NCI-H2081 (cell line): ENCODE results near the gene TEF.
"Not testable (repeated sequence)": the region's sequence is repeated elsewhere in the genome, so short reads cannot be mapped to it uniquely, and the experiment has no call there.

Experiments used
- DNase-seq, 2 experiments: peaks; one replicate each; lab custom pipeline; 2025; lab: John Stamatoyannopoulos, UW

TEF gene

DNA sequence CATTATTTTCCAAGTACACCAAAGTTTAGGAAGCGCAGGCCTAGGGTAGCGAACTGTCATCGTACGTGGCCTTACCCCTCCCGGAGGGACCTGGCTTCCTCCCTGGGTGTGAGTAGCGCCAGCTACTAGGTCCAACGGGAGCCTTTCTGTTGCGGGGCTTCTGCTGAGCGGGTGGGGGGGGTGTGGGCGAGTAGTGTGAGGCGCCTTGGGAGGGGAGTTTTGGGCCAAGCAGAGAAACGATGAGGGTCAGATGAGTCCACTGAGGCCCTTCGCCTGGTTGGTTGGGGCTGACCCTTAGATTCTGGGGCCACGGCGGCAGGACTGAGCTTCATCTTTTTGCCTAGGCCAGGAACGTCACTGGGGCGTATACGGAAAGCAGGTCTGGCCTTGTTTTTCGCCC lies 868 bp downstream of the TEF start:
- no peak for DNase-seq

DNA sequence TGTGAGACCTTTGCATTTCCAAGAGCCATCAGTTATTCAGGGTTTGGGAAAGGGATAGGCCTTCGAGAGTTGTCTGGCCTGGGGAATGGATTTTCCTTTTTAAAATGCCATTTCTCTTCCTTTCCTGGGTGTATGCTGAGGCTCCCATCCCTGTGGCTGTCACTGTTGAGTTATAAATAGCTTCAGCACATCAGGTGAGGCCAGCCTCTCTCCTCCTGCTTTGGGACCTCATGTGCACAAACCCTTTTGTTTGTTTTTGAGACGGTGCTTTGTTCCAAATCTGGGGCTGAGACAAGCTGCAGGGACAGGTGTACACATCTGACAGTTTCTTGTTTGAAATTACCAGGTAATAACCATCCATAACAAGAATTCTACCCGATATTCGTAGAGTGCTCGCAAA lies 1.3 kb downstream of the TEF start:
- DNase-seq = peak in 1 of 2 experiments; percentile 6

DNA sequence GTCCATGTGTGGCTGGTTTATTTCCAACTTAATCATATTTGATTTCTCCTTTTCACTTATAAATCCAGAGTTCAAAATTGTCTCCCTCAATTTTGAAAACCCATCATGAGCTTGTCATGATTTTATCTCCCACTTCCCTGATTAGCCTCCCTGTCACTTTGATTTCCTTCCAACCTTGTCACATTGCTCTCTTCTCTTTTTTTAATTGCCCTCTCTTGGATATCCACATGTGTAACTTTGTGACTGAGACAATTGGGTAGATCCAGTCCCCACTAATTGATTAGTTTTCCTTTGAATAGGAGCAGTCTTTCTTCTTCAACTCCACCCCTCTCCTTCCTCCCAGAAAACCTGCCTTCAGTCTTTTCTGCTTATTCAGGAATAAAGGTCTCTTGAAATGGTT lies 2.4 kb downstream of the TEF start:
- DNase-seq = no peak

- DNase-seq = no peak
Measured at GRCh38 chr22:41387341-41387740, 5.6 kb downstream of the TEF start.

DNA sequence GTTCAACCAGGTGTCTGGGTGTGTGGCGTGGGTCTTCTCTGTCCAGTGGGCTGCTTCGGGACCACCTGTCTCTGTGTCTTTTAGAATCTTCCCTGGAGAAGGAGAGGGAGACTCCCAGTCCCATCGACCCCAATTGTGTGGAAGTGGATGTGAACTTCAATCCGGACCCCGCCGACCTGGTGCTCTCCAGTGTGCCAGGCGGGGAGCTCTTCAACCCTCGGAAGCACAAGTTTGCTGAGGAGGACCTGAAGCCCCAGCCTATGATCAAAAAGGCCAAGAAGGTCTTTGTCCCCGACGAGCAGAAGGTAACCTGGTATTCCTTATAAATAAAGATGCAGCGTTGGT lies 12.2 kb downstream of the TEF start:
- no peak for DNase-seq

- no peak for DNase-seq
Measured at GRCh38 chr22:41395531-41396240, 13.9 kb downstream of the TEF start.

GRCh38 chr22:41397143-41397811 lies 15.5 kb downstream of the TEF start:
- no peak for DNase-seq

GRCh38 chr22:41398921-41399320 lies 17.2 kb downstream of the TEF start:
- no peak for DNase-seq

- peak; percentile 29 to 70 for DNase-seq
Measured at GRCh38 chr22:41401781-41402648, 20.3 kb downstream of the TEF start.

DNA sequence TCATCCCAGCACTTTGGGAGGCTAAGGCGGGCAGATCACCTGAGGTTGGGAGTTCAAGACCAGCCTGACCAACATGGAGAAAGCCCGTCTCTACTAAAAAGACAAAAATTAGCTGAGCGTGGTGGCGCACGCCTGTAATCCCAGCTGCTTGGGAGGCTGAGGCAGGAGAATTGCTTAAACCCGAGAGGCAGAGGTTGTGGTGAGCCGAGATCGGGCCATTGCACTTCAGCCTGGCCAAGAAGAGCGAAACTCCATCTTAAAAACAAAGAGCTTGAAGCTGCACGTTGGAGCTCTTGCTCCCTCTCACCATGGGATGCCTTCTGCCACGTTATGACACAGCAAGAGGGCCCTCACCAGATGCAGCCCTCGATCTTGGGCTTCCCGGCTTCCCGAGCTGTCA lies 21.1 kb downstream of the TEF start:
- DNase-seq = not testable (repeated sequence)

- peak; percentile 67 to 71 for DNase-seq
Measured at GRCh38 chr22:41403532-41404318, 22.0 kb downstream of the TEF start.

DNA sequence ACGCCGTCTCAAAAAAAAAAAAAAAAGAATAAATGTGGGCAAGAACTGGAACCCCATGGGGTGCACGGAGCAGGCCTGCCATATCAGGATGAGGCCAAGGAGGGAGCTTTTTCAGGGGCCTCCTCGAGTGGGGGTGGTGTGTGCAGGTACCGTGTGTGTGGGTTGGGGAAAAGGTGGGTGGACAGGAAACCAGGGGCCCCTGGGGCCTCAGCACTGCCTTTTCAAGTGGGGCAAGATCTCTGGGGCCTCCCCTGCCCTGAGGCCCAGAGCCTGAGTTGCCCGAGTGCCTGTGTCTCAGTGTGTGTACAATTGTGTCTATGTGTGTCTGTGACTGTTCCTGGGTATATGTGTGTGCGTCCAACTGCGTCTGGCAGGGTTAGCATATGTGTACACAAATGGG lies 23.8 kb downstream of the TEF start:
- no peak for DNase-seq

- no peak for DNase-seq
Measured at GRCh38 chr22:41406410-41406809, 24.7 kb downstream of the TEF start.

- DNase-seq = no peak
Measured at GRCh38 chr22:41407433-41407832, 25.7 kb downstream of the TEF start.

DNA sequence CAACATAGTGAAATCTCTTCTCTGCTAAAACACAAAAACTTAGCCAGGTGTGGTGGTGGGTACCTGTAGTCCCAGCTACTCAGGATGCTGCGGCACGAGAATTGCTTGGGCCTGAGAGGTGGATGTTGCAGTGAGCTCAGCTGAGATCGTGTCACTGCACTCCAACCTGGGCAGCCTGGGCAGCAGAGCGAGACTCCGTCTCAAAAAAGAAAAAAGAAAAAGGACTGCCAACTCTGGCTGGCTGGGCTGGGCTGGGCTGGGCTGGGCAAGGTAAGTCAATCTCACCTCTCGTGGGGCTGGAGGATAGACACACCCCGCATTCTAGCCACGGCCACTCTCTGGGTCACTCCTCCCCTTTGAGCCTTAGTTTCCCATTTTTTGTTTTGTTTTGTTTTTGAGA lies 26.9 kb downstream of the TEF start:
- no peak for DNase-seq

- no peak for DNase-seq
Measured at GRCh38 chr22:41410311-41410751, 28.6 kb downstream of the TEF start.

GRCh38 chr22:41411021-41411851 lies 29.5 kb downstream of the TEF start:
- DNase-seq = no peak

GRCh38 chr22:41415554-41415953 lies 33.8 kb downstream of the TEF start:
- no peak for DNase-seq

DNA sequence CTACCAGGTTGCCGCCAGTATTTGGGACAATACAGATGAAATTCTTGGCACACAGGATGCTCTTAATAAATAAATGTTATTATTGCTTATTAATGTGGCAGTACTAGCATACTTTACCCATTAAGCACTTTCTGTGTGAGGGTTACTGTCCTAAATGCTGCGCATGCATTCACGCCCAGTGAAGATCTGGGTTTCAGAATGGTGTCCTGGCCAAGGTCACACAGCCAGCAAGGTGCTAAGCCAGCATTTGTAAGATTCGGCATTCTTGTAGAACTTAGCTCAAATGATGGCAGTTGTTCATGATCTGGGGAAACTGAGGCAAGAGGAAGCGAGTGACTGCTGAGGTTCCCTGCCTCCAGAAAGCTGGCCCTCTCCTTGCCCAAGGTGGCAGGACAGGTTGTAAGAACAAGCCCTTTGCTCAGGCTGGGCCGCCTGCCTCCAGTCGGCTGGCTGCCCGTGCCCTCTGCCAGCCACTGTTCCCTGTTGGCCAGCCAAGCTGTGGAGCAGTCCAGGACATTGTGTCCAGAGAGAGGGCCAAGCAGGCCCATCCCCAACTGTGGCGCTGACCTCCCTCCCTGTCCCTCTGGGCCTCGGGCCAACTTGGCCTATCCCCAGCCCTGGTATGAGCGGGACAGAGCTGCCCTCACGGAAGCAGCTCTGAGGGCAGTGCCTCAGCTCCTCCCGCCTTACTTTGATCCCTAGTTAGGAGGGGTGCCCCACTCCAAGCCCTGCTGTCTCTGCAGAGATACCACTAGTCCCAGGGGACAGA lies 36.1 kb downstream of the TEF start:
- DNase-seq = no peak

GRCh38 chr22:41418717-41419116 lies 37.0 kb downstream of the TEF start:
- no peak for DNase-seq
